Mucosa of descending colon (tissue), 3 donors: ENCODE results near the gene ACVRL1. TPM values are rescaled to one million over a fixed set of nuclear protein-coding genes. Genes with fewer than 3 reads are reported as not detected.

ENCODE experiments used
- ATAC-seq: fragments of 200-7000 bp; cut with Tn5 transposase; one replicate; pipeline ENCODE4 v1.9.1; 2020; ENCODE audit warnings: mild to moderate bottlenecking, moderate library complexity
- DNase-seq, 3 donors: peaks; one replicate each; pipeline ENCODE4 v3.0.0-alpha.2; 2020
- H3K36me3 ChIP-seq: fragments of 200-600 bp; one replicate; pipeline ENCODE4 v1.8.0; 2021; ENCODE audit warnings: low read depth, mild to moderate bottlenecking
- H3K4me1 ChIP-seq: fragments of 200-600 bp; one replicate; pipeline ENCODE4 v1.8.0; 2021; ENCODE audit warnings: low read depth, mild to moderate bottlenecking
- H3K4me3 ChIP-seq: fragments of 200-600 bp; one replicate; pipeline ENCODE4 v1.8.0; 2021; ENCODE audit warnings: mild to moderate bottlenecking
- H3K9me3 ChIP-seq: fragments of 200-600 bp; one replicate; pipeline ENCODE4 v1.8.0; 2021; ENCODE audit warnings: mild to moderate bottlenecking
- intact Hi-C, 2 donors: fragments of 100-400 bp; cut with DNase I in 1 of 2; cut with micrococcal nuclease in 1 of 2; formaldehyde crosslinking; loops; one replicate each; pipeline versions ENCODE4 v1.11.0 to v1.11.1; 2022; cut with DNase I, micrococcal nuclease
- total RNA-seq, 3 donors: library from RNA; stranded (reverse); fragmentation: NEBNext Ultra II Directional in 2 of 3; extraction: Animal tissue kit (Norgen Biotek cat#: 25700) in 2 of 3; gene quantifications; one replicate each; pipeline versions ENCODE4 v1.2.1 to v1.2.4, GENCODE V29; 2021 to 2023
- TF ChIP-seq, protein P1 (sequence below): fragments of 200-600 bp; IDR thresholded peaks from one replicate; pipeline ENCODE4 v1.8.0; 2022; ENCODE audit warnings: antibody characterized with exemption, mild to moderate bottlenecking
- donor health status: DM: no; HTN: no; CAD: no; lungs with moderate emphysema.
- donor health status: DM: no; HTN: no; CAD: no.
- donor health status: DM: no; HTN: yes; CAD: no.

Gene ACVRL1
- total RNA-seq, 3 donors from 2014 or later: 132 to 261 (median 247) TPM

DNA sequence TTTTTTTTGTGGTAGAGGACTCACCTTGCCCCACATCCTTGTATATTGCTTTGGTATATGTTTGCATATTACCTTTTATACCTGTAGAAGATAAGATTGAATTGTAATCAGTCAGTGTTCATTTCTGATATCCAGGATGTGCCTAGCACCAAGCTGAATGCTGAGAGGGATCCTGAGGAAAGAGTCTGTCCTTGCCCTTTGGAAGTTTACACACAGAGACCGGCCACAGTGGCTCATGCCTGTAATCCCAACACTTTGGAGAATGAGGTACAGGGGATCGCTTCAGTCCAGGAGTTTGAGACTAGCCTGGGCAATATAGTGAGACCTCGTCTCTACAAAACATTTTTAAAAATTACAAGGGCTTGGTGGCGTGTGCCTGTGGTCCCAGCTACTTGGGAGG, 52.6 kb downstream of the ACVRL1 start:
- ATAC-seq (no peak), DNase-seq (no peak)
- intact Hi-C loops: no loop called here
- TF ChIP-seq, protein P1, sequence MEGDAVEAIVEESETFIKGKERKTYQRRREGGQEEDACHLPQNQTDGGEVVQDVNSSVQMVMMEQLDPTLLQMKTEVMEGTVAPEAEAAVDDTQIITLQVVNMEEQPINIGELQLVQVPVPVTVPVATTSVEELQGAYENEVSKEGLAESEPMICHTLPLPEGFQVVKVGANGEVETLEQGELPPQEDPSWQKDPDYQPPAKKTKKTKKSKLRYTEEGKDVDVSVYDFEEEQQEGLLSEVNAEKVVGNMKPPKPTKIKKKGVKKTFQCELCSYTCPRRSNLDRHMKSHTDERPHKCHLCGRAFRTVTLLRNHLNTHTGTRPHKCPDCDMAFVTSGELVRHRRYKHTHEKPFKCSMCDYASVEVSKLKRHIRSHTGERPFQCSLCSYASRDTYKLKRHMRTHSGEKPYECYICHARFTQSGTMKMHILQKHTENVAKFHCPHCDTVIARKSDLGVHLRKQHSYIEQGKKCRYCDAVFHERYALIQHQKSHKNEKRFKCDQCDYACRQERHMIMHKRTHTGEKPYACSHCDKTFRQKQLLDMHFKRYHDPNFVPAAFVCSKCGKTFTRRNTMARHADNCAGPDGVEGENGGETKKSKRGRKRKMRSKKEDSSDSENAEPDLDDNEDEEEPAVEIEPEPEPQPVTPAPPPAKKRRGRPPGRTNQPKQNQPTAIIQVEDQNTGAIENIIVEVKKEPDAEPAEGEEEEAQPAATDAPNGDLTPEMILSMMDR: no peak
- Histone ChIP-seq H3K4me1 (peaks cover 62% of the 10 kb centered on the region), H3K4me3 (no peak overlapping the region), H3K9me3 (no peaks in the 10 kb centered on the region), H3K36me3 (no peaks in the 10 kb centered on the region)

DNA sequence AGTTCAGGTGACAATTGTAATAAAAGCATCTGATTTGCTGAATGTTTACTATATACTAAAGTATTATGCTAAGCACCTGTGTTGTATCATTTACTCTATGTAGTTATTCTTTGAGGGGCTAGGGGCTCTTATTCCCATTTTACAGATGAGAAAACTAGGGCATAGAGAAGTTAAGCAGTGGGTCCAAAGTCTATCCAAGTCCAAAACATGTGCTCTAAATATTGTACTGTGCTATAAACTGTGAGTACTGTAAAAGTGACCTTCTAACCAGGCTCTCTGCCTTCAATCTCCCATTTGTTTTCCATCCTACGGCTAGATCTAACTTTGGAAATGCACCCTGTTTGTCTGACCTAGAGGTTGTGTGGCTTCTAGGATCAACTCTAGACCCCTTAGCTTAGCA, 53.2 kb downstream of the ACVRL1 start:
- intact Hi-C loops: no loop called here
- Histone ChIP-seq H3K36me3 (no peaks in the 10 kb centered on the region), H3K4me3 (no peak overlapping the region), H3K9me3 (no peaks in the 10 kb centered on the region), H3K4me1 (peaks cover 58% of the 10 kb centered on the region)
- TF ChIP-seq, protein P1: no peak
- ATAC-seq (peak; percentile 24), DNase-seq (no peak)

DNA sequence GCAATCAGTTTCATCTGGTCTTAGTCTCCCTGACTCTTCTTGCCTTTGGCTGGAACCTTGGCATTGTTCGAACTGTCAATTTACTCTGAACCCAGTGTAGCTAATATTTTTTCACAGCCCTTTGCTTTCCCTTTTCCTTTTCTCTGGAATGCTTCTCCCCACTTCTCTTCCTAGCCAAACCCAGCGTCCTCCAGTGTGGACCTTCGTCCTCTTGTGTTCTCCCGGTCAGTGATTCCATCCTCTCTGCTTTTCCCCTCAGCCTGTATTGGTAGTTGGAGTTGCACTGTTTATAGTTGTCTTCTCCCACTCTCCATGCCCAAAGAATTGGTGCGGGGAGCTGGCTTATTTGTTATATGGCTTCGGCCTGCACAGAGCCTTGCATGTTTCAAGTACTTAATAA, 53.6 kb downstream of the ACVRL1 start:
- no peak overlapping the region for H3K4me3 ChIP-seq
- no peaks in the 10 kb centered on the region for H3K36me3 ChIP-seq
- TF ChIP-seq, protein P1: no peak
- no peaks in the 10 kb centered on the region for H3K9me3 ChIP-seq
- ATAC-seq: no peak
- no peak for DNase-seq
- H3K4me1 ChIP-seq: peaks cover 54% of the 10 kb centered on the region
- intact Hi-C loops: no loop called here

DNA sequence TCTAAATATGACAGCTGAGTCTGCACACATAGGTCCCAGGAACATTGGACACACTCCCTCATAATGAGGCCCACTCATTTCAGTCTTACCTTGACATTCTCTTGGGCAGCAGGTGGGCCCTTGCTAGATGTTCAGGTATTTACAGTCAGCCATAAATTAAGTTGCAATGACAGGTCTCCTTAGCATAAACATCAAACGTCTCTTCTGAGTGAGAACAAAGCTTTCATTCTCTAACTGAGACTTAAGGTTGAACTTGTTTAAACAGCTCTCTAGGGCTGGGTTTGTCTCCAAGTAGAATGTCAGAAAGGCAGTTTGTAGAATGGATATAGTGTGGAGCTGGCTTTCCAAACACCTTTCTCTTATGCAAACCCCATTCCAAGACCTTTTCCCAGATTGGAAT, 54.5 kb downstream of the ACVRL1 start:
- Histone ChIP-seq H3K4me3 (no peak overlapping the region), H3K4me1 (peaks cover 45% of the 10 kb centered on the region), H3K9me3 (no peaks in the 10 kb centered on the region), H3K36me3 (no peaks in the 10 kb centered on the region)
- peak; percentile 88 for ATAC-seq
- peak in 1 of 3 donors; percentile 61 for DNase-seq
- TF ChIP-seq, protein P1: no peak
- intact Hi-C loops: no loop called here

DNA sequence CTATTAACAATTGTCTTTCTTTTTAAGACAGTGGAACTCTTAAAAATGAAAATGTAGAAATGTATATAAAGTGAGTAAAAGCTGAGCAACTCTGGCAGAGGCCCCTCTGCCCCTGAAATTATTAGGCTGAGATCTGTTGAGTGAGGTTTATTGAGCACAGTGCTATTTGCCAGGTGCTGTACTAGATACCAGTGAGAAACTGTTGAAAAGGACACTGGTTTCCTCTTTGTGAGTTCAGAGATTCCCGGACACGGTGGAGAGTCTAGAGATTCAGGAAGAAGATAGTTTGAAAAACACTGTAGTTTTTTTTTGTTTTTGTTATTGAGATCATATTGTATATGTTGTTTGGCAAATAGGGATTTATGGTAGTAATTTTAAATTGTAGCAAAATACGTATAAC, 55.4 kb downstream of the ACVRL1 start:
- intact Hi-C loops: no loop called here
- TF ChIP-seq, protein P1: no peak
- Histone ChIP-seq H3K9me3 (no peaks in the 10 kb centered on the region), H3K4me3 (no peak overlapping the region), H3K36me3 (no peaks in the 10 kb centered on the region), H3K4me1 (peaks cover 36% of the 10 kb centered on the region)
- DNase-seq (no peak), ATAC-seq (no peak)

DNA sequence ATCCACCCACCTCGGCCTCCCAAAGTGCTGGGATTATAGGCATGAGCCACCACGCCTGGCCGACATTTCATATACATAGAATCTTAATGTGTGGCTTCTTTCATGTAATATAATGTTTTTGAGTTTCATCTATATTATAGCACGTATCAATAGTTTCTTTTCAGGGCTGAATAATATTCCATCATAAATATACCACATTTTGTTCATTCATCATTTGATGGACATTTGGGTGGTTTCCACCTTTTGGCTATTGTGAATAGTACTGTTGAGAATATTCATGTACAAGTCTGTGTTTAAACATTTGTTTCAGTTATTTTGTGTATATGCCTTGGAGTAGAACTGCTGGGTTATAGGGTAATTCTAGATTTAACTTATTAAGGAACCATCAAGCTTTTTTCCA, 56.2 kb downstream of the ACVRL1 start:
- H3K4me3 ChIP-seq: no peak overlapping the region
- TF ChIP-seq, protein P1: no peak

More for the DNA sequence above, 56.2 kb downstream of the ACVRL1 start:
- no peaks in the 10 kb centered on the region for H3K9me3 ChIP-seq
- H3K36me3 ChIP-seq: no peaks in the 10 kb centered on the region
- DNase-seq (no peak), ATAC-seq (no peak)
- intact Hi-C loops: no loop called here
- peaks cover 36% of the 10 kb centered on the region for H3K4me1 ChIP-seq
